ENCODE data around the gene MUC2.

The MUC2 gene

GRCh38 chr11:1088927-1089737 lies 14.5 kb downstream of the MUC2 start:
- no peak for DNase-seq

GRCh38 chr11:1089738-1090599 lies 15.3 kb downstream of the MUC2 start:
- no peak for DNase-seq

GRCh38 chr11:1090600-1091331 lies 16.1 kb downstream of the MUC2 start:
- no peak for DNase-seq

- no peak for DNase-seq
Measured at GRCh38 chr11:1091332-1092083, 16.8 kb downstream of the MUC2 start.

- DNase-seq = no peak
Measured at GRCh38 chr11:1092145-1092670, 17.5 kb downstream of the MUC2 start.

GRCh38 chr11:1092919-1093318 lies 18.2 kb downstream of the MUC2 start:
- DNase-seq = no peak

- DNase-seq = no peak
Measured at GRCh38 chr11:1099519-1100355, 25.1 kb downstream of the MUC2 start.

- no peak for DNase-seq
Measured at GRCh38 chr11:1100417-1101245, 26.0 kb downstream of the MUC2 start.

GRCh38 chr11:1101318-1102089 lies 26.8 kb downstream of the MUC2 start:
- no peak for DNase-seq

- DNase-seq = no peak
Measured at GRCh38 chr11:1102221-1102971, 27.7 kb downstream of the MUC2 start.

GRCh38 chr11:1102996-1103395 lies 28.3 kb downstream of the MUC2 start:
- DNase-seq = no peak

- no peak for DNase-seq
Measured at GRCh38 chr11:1103401-1104360, 29.0 kb downstream of the MUC2 start.

GRCh38 chr11:1104411-1105182 lies 29.9 kb downstream of the MUC2 start:
- no peak for DNase-seq

GRCh38 chr11:1105183-1105565 lies 30.5 kb downstream of the MUC2 start:
- no peak for DNase-seq

- no peak for DNase-seq
Measured at GRCh38 chr11:1106387-1106786, 31.7 kb downstream of the MUC2 start.

- DNase-seq = no peak
Measured at GRCh38 chr11:1107316-1108245, 32.9 kb downstream of the MUC2 start.

Measured in fibroblast of upper back skin (primary cell).